ENCODE data around the gene PTGER1. TPM values are rescaled to one million over a fixed set of nuclear protein-coding genes. Genes with fewer than 3 reads are reported as not detected.
A peak's percentile ranks its signal among the peaks of the same experiment; 100 is the strongest.

The PTGER1 gene
- total and polyA plus RNA-seq, 2 of the 13 experiments (the other 11 are each of a cell fraction or from before 2014, with no cell fraction given), result 0.13 TPM; not detected in 1

- POLR2A ChIA-PET, result interaction anchor here (0.7 to 5.8 kb wide), 5 partner anchors 9 to 56 kb away, joined by 3 to 123 read pairs (median 11); partner anchors contain the start of genes GIPC1 and NDUFB7
- Histone ChIP-seq H3K36me3 (replicated peaks in 1 of 2; ENCODE audit: control insufficient read depth in 1 of 2, insufficient read depth in 2 of 2, low read length in 2 of 2) (peaks cover 9 to 26% of the 10 kb centered on the region in 2 experiments), H3K27ac (ENCODE audit: extremely low read length, insufficient read depth, low read length) (peak overlapping the region; percentile 91), H3K79me2 (ENCODE audit: insufficient read depth, low read length) (peaks cover 39% of the 10 kb centered on the region), H3K27me3 (ENCODE audit: control insufficient read depth in 1 of 2, insufficient read depth in 2 of 2, low read length in 2 of 2) (no peaks in the 10 kb centered on the region; a peak in 1 of 5 replicates), H3K4me2 (ENCODE audit: low read depth, low read length) (peak overlapping the region; percentile 96), H2AFZ (ENCODE audit: low read length) (no peak overlapping the region), H4K20me1 (ENCODE audit: insufficient read depth, low read length) (peaks cover 35% of the 10 kb centered on the region), H3K9ac (ENCODE audit: insufficient read depth, low read depth, low read length) (peak overlapping the region; percentile 98), H3K4me1 (ENCODE audit: insufficient read depth, low read length) (peaks cover 79% of the 10 kb centered on the region), H3K9me3 (ENCODE audit: low read length) (no peaks in the 10 kb centered on the region), H3K4me3 (replicated peaks in 1 of 3; ENCODE audit: insufficient read depth in 1 of 3, low read depth in 2 of 3, low read length in 3 of 3) (peak overlapping the region; percentile 91 to 98 (median 92))
- in situ Hi-C loops (cut with HindIII; ENCODE audit: extremely low pct_ligation_motif_present, low pct_unique_long_range_greater_than_20kb), result no loop called here
- CTCF ChIA-PET (ENCODE audit: low intra/inter-chr PET ratio, low total read pairs), result no interaction called here
- DNase-seq (ENCODE audit: low spot score) (no peak), ATAC-seq (no peak), FAIRE-seq (no peak)
- TF ChIP-seq MIXL1 (CRISPR knock-in tag; IDR thresholded peaks at IDR 0.05) (no peak), BATF2 (CRISPR knock-in tag; IDR thresholded peaks at IDR 0.05) (no peak), KMT2A (CRISPR knock-in tag; IDR thresholded peaks at IDR 0.05) (0 out of 2 replicates have a peak, but pooled peaks have one; percentile 20), CTCF (CRISPR knock-in tag; IDR thresholded peaks at IDR 0.05) (peak; percentile 34), ZFP82 (CRISPR knock-in tag; IDR thresholded peaks at IDR 0.05; ENCODE audit: borderline replicate concordance) (no peak), ZNF687 (CRISPR knock-in tag; IDR thresholded peaks at IDR 0.05) (peak; percentile 39; the same call in 1 of the 2 replicates), FOXP1 (IDR thresholded peaks at IDR 0.05) (no peak), FOXP1 (CRISPR knock-in tag; IDR thresholded peaks at IDR 0.05) (no peak), ARNT2 (CRISPR knock-in tag; IDR thresholded peaks at IDR 0.05; ENCODE audit: low read depth) (0 out of 2 replicates have a peak, but pooled peaks have one; percentile 62), POLR2G (IDR thresholded peaks at IDR 0.05; ENCODE audit: low read depth, low read length) (0 out of 2 replicates have a peak, but pooled peaks have one; percentile 25), SAP130 (CRISPR knock-in tag; IDR thresholded peaks at IDR 0.05; ENCODE audit: low read depth) (peak; percentile 11; the same call in 1 of the 2 replicates), FIP1L1 (IDR thresholded peaks at IDR 0.05; ENCODE audit: borderline replicate concordance, insufficient read depth, low read depth, low read length) (0 out of 2 replicates have a peak, but pooled peaks have one; percentile 64), AGO2 (optimal IDR thresholded peaks at IDR 0.05; ENCODE audit: low read depth, low read length) (peak; percentile 35), SALL1 (CRISPR knock-in tag; IDR thresholded peaks at IDR 0.05) (peak; percentile 12; the same call in 1 of the 2 replicates), AGO1 (IDR thresholded peaks at IDR 0.05; ENCODE audit: low read depth, low read length, poor library complexity, severe bottlenecking) (peak; percentile 97), RBFOX2 (IDR thresholded peaks at IDR 0.05; ENCODE audit: low read depth, low read length) (0 out of 2 replicates have a peak, but pooled peaks have one; percentile 13)
- intact Hi-C loops (cut with micrococcal nuclease; ENCODE audit: unreplicated experiment), result no loop called here
- BruUV-seq (replicated peaks), result no TSS peak
- WGBS (ENCODE audit: low lambda C conversion rate), result 20% methylated on average over 3 of the region's 15 CpGs
These were observed 40.9 kb upstream of the PTGER1 start for GRCh38 chr19:14516048-14516534.
